Breast epithelium (tissue), 3 donors: ENCODE results near the gene IL36B.

Experiments used
- CTCF ChIP-seq, 3 donors: fragments of 450-650 bp; IDR thresholded peaks; one replicate each; pipeline ENCODE4 v1.5.1; 2016 to 2017; ENCODE audit warnings: antibody characterized with exemption in 3 of 3, mild to moderate bottlenecking in 3 of 3, moderate library complexity in 3 of 3
- POLR2A ChIP-seq: fragments of 450-650 bp; IDR thresholded peaks from one replicate; pipeline ENCODE4 v1.6.1; 2016; ENCODE audit warnings: antibody characterized with exemption, mild to moderate bottlenecking, moderate library complexity

GRCh38 chr2:113102133-113102532, 49.5 kb upstream of the IL36B start:
- TF ChIP-seq CTCF (IDR thresholded peaks at IDR 0.05) (no peak), POLR2A (no peak)
